ENCODE data around the gene C12orf76.

DNA sequence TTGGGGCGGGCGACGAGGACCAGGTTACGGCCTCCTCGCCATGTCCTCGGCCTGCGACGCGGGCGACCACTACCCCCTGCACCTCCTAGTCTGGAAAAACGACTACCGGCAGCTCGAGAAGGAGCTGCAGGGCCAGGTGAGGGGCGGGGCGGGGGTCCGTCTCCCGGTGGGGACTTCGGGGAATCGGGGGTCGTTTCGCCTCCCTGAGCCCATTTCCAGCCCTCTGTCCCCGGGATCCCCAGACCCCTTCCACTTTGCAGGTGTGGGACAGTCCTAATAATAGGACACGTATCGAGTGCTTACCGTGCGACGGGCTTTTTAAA lies 48.7 kb downstream of the C12orf76 start:
- TF ChIP-seq, protein P1, sequence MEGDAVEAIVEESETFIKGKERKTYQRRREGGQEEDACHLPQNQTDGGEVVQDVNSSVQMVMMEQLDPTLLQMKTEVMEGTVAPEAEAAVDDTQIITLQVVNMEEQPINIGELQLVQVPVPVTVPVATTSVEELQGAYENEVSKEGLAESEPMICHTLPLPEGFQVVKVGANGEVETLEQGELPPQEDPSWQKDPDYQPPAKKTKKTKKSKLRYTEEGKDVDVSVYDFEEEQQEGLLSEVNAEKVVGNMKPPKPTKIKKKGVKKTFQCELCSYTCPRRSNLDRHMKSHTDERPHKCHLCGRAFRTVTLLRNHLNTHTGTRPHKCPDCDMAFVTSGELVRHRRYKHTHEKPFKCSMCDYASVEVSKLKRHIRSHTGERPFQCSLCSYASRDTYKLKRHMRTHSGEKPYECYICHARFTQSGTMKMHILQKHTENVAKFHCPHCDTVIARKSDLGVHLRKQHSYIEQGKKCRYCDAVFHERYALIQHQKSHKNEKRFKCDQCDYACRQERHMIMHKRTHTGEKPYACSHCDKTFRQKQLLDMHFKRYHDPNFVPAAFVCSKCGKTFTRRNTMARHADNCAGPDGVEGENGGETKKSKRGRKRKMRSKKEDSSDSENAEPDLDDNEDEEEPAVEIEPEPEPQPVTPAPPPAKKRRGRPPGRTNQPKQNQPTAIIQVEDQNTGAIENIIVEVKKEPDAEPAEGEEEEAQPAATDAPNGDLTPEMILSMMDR (IDR thresholded peaks at IDR 0.05; ENCODE audit: poor library complexity, severe bottlenecking): no peak
- TF ChIP-seq POLR2AphosphoS5 (IDR thresholded peaks at IDR 0.05) (no peak), TAF1 (IDR thresholded peaks at IDR 0.05; ENCODE audit: low read depth) (no peak), EP300 (conservative IDR thresholded peaks at IDR 0.05; ENCODE audit: poor library complexity, severe bottlenecking) (no peak), MXI1 (conservative IDR thresholded peaks at IDR 0.05; ENCODE audit: poor library complexity, severe bottlenecking) (no peak), REST (IDR thresholded peaks at IDR 0.05; ENCODE audit: borderline replicate concordance) (no peak)

All from neural cell (in vitro differentiated cells).